ENCODE data around the gene RRAGD.

Gene RRAGD

GRCh38 chr6:89433252-89434149, 21.4 kb upstream of the RRAGD start (continued):
- TF ChIP-seq AEBP2 (tag by site-specific recombination; IDR thresholded peaks at IDR 0.05; ENCODE audit: borderline replicate concordance) (no peak), KLF9 (tag by site-specific recombination; IDR thresholded peaks at IDR 0.05; ENCODE audit: low read depth) (peak; percentile 13; the same call in 1 of the 2 replicates), SCRT2 (tag by site-specific recombination; IDR thresholded peaks at IDR 0.05) (no peak), ZNF121 (tag by site-specific recombination; IDR thresholded peaks at IDR 0.05) (no peak), ZNF292 (tag by site-specific recombination; IDR thresholded peaks at IDR 0.05; ENCODE audit: borderline replicate concordance, low read depth) (no peak), ZBTB49 (tag by site-specific recombination; IDR thresholded peaks at IDR 0.05; ENCODE audit: low read depth) (no peak), ZNF138 (tag by site-specific recombination; IDR thresholded peaks at IDR 0.05; ENCODE audit: borderline replicate concordance) (no peak), WT1 (tag by site-specific recombination; IDR thresholded peaks at IDR 0.05) (no peak), ZNF48 (tag by site-specific recombination; IDR thresholded peaks at IDR 0.05) (no peak), ZNF704 (tag by site-specific recombination; IDR thresholded peaks at IDR 0.05) (no peak), FEZF1 (tag by site-specific recombination; IDR thresholded peaks at IDR 0.05) (no peak), ZNF341 (tag by site-specific recombination; IDR thresholded peaks at IDR 0.05; ENCODE audit: low read depth) (no peak), ZNF830 (tag by site-specific recombination; IDR thresholded peaks at IDR 0.05; ENCODE audit: low read depth) (no peak), REPIN1 (tag by site-specific recombination; IDR thresholded peaks at IDR 0.05; ENCODE audit: low read depth) (no peak), ZNF26 (tag by site-specific recombination; IDR thresholded peaks at IDR 0.05) (no peak), GLI4 (tag by site-specific recombination; IDR thresholded peaks at IDR 0.05) (no peak), ZNF776 (tag by site-specific recombination; IDR thresholded peaks at IDR 0.05; ENCODE audit: borderline replicate concordance) (no peak), ZNF510 (tag by site-specific recombination; IDR thresholded peaks at IDR 0.05; ENCODE audit: insufficient replicate concordance) (no peak), ZNF24 (tag by site-specific recombination; IDR thresholded peaks at IDR 0.05) (no peak), CTCF (tag by site-specific recombination; IDR thresholded peaks at IDR 0.05) (peak; percentile 22), ZNF561 (tag by site-specific recombination; IDR thresholded peaks at IDR 0.05; ENCODE audit: borderline replicate concordance) (no peak), PRDM1 (tag by site-specific recombination; IDR thresholded peaks at IDR 0.05) (no peak), PATZ1 (tag by site-specific recombination; IDR thresholded peaks at IDR 0.05) (peak; percentile 82), ZBTB1 (tag by site-specific recombination; IDR thresholded peaks at IDR 0.05) (no peak), SP3 (tag by site-specific recombination; IDR thresholded peaks at IDR 0.05) (peak; percentile 37; the same call in 1 of the 2 replicates), HOXA7 (CRISPR knock-in tag; IDR thresholded peaks at IDR 0.05; ENCODE audit: borderline replicate concordance) (no peak), ZBTB8A (tag by site-specific recombination; IDR thresholded peaks at IDR 0.05) (peak; percentile 18; the same call in 1 of the 2 replicates), ZNF202 (tag by site-specific recombination; IDR thresholded peaks at IDR 0.05; ENCODE audit: borderline replicate concordance) (no peak), RBAK (tag by site-specific recombination; IDR thresholded peaks at IDR 0.05) (no peak)
